Measurements from ENCODE around the gene FHIT. TPM values are rescaled to one million over a fixed set of nuclear protein-coding genes. Genes with fewer than 3 reads are reported as not detected.
A peak's percentile ranks its signal among the peaks of the same experiment; 100 is the strongest.

Gene FHIT
- total RNA-seq, 1 donor = 2.2 TPM

GRCh38 chr3:60395173-60395762 lies 856.0 kb downstream of the FHIT start:
- no peak for TF ChIP-seq CTCF (IDR thresholded peaks at IDR 0.05; ENCODE audit: insufficient read depth, low read depth, low read length)
- DNase-seq (ENCODE audit: low read depth) = no peak

GRCh38 chr3:60393946-60394345 lies 857.3 kb downstream of the FHIT start:
- no peak overlapping the region for H3K4me3 ChIP-seq (ENCODE audit: low read depth, low read length)
- no peak for DNase-seq (ENCODE audit: low read depth)
- TF ChIP-seq CTCF (IDR thresholded peaks at IDR 0.05; ENCODE audit: insufficient read depth, low read depth, low read length) = no peak

More at GRCh38 chr3:60395173-60395762, 856.0 kb downstream of the FHIT start:
- H3K4me3 ChIP-seq (ENCODE audit: low read depth, low read length) = no peak overlapping the region

GRCh38 chr3:60392501-60392900 lies 858.8 kb downstream of the FHIT start:
- TF ChIP-seq CTCF (IDR thresholded peaks at IDR 0.05; ENCODE audit: insufficient read depth, low read depth, low read length) = no peak
- H3K4me3 ChIP-seq (ENCODE audit: low read depth, low read length) = no peak overlapping the region
- no peak for DNase-seq (ENCODE audit: low read depth)

GRCh38 chr3:60391292-60391691 lies 860.0 kb downstream of the FHIT start:
- H3K4me3 ChIP-seq (ENCODE audit: low read depth, low read length) = no peak overlapping the region
- DNase-seq (ENCODE audit: low read depth) = no peak
- TF ChIP-seq CTCF (IDR thresholded peaks at IDR 0.05; ENCODE audit: insufficient read depth, low read depth, low read length) = no peak

GRCh38 chr3:60388731-60389130 lies 862.5 kb downstream of the FHIT start:
- DNase-seq (ENCODE audit: low read depth) = no peak
- no peak overlapping the region for H3K4me3 ChIP-seq (ENCODE audit: low read depth, low read length)
- TF ChIP-seq CTCF (IDR thresholded peaks at IDR 0.05; ENCODE audit: insufficient read depth, low read depth, low read length) = no peak

- no peak for DNase-seq (ENCODE audit: low read depth)
- H3K4me3 ChIP-seq (ENCODE audit: low read depth, low read length) = no peak overlapping the region
- TF ChIP-seq CTCF (IDR thresholded peaks at IDR 0.05; ENCODE audit: insufficient read depth, low read depth, low read length) = no peak
Observed at GRCh38 chr3:60386306-60386705, 864.9 kb downstream of the FHIT start.

- H3K4me3 ChIP-seq (ENCODE audit: low read depth, low read length) = no peak overlapping the region
- peak; percentile 58 for DNase-seq (ENCODE audit: low read depth)
- no peak for TF ChIP-seq CTCF (IDR thresholded peaks at IDR 0.05; ENCODE audit: insufficient read depth, low read depth, low read length)
Observed at GRCh38 chr3:60384341-60384740, 866.9 kb downstream of the FHIT start.

Data from fibroblast of villous mesenchyme (primary cell).